ENCODE results near the gene CUX1. TPM values are rescaled to one million over a fixed set of nuclear protein-coding genes. Genes with fewer than 3 reads are reported as not detected.
A peak's percentile ranks its signal among the peaks of the same experiment; 100 is the strongest.

CUX1 gene
- total RNA-seq, 1 experiment from 2014 or later, result 64.3 TPM

GRCh38 chr7:102072636-102073209 lies 255.3 kb downstream of the CUX1 start:
- peaks cover 33% of the 10 kb centered on the region for H3K4me1 Mint-ChIP-seq
- no peak overlapping the region for H3K4me3 Mint-ChIP-seq
- H3K27ac Mint-ChIP-seq, result peak overlapping the region; percentile 77; the same call in 1 of the 2 replicates
- no peaks in the 10 kb centered on the region for H3K27me3 Mint-ChIP-seq (ENCODE audit: low read depth)
- peaks cover 31% of the 10 kb centered on the region for H3K36me3 Mint-ChIP-seq
- no peak for ATAC-seq
- ChIA-PET CTCF (no interaction called here), POLR2A (no interaction called here)
- TF ChIP-seq GABPB1 (CRISPR knock-in tag; IDR thresholded peaks at IDR 0.05), result no peak
- TF ChIP-seq SP1 (CRISPR knock-in tag; conservative IDR thresholded peaks at IDR 0.05), result no peak
- no peak for TF ChIP-seq ZNF219 (CRISPR knock-in tag; IDR thresholded peaks at IDR 0.05; ENCODE audit: borderline replicate concordance)
- TF ChIP-seq NFATC4 (CRISPR knock-in tag; IDR thresholded peaks at IDR 0.05), result no peak
- no peak for TF ChIP-seq NFE2L1 (CRISPR knock-in tag; IDR thresholded peaks at IDR 0.05)
- TF ChIP-seq OVOL2 (CRISPR knock-in tag; IDR thresholded peaks at IDR 0.05; ENCODE audit: borderline replicate concordance), result no peak
- no peak for TF ChIP-seq HMGA2 (CRISPR knock-in tag; IDR thresholded peaks at IDR 0.05)
- TF ChIP-seq SOX15 (CRISPR knock-in tag; IDR thresholded peaks at IDR 0.05), result no peak
- TF ChIP-seq TCF7 (CRISPR knock-in tag; IDR thresholded peaks at IDR 0.05; ENCODE audit: low read depth), result no peak
- no peak for TF ChIP-seq CREM (CRISPR knock-in tag; IDR thresholded peaks at IDR 0.05)
- TF ChIP-seq EMX1 (CRISPR knock-in tag; IDR thresholded peaks at IDR 0.05), result no peak
- no peak for TF ChIP-seq ZNF138 (CRISPR knock-in tag; conservative IDR thresholded peaks at IDR 0.05)
- TF ChIP-seq GTF2I (CRISPR knock-in tag; conservative IDR thresholded peaks at IDR 0.05), result no peak
- TF ChIP-seq ZNF317 (CRISPR knock-in tag; IDR thresholded peaks at IDR 0.05; ENCODE audit: borderline replicate concordance, low read depth), result no peak
- TF ChIP-seq ZNF263 (CRISPR knock-in tag; IDR thresholded peaks at IDR 0.05; ENCODE audit: low read depth), result no peak
- TF ChIP-seq, protein P1, sequence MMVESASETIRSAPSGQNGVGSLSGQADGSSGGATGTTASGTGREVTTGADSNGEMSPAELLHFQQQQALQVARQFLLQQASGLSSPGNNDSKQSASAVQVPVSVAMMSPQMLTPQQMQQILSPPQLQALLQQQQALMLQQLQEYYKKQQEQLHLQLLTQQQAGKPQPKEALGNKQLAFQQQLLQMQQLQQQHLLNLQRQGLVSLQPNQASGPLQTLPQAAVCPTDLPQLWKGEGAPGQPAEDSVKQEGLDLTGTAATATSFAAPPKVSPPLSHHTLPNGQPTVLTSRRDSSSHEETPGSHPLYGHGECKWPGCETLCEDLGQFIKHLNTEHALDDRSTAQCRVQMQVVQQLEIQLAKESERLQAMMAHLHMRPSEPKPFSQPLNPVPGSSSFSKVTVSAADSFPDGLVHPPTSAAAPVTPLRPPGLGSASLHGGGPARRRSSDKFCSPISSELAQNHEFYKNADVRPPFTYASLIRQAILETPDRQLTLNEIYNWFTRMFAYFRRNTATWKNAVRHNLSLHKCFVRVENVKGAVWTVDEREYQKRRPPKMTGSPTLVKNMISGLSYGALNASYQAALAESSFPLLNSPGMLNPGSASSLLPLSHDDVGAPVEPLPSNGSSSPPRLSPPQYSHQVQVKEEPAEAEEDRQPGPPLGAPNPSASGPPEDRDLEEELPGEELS (CRISPR knock-in tag; IDR thresholded peaks at IDR 0.05), result no peak
- no peak for TF ChIP-seq USF1 (CRISPR knock-in tag; IDR thresholded peaks at IDR 0.05)
- no peak for DNase-seq (ENCODE audit: low spot score)
- H3K9me3 Mint-ChIP-seq, result peaks cover 8% of the 10 kb centered on the region

- peak overlapping the region; percentile 53 for H3K27ac Mint-ChIP-seq
- ATAC-seq, result no peak
- no peak overlapping the region for H3K4me3 Mint-ChIP-seq
- H3K27me3 Mint-ChIP-seq (ENCODE audit: low read depth), result no peaks in the 10 kb centered on the region
- peaks cover 35% of the 10 kb centered on the region for H3K4me1 Mint-ChIP-seq
- peaks cover 8% of the 10 kb centered on the region for H3K9me3 Mint-ChIP-seq
- CTCF ChIA-PET, result interaction anchor here (0.6 kb wide), 1 partner anchor 930 kb away, joined by 3 read pairs; no protein-coding TSS in a partner anchor
- peaks cover 31% of the 10 kb centered on the region for H3K36me3 Mint-ChIP-seq
- DNase-seq (ENCODE audit: low spot score), result no peak
- POLR2A ChIA-PET, result no interaction called here
- TF ChIP-seq MYBL2 (CRISPR knock-in tag; IDR thresholded peaks at IDR 0.05) (no peak), ELF4 (CRISPR knock-in tag; IDR thresholded peaks at IDR 0.05; ENCODE audit: low read depth) (no peak), TP53 (CRISPR knock-in tag; IDR thresholded peaks at IDR 0.05) (no peak), MXD4 (CRISPR knock-in tag; IDR thresholded peaks at IDR 0.05; ENCODE audit: borderline replicate concordance) (no peak), GTF2I (CRISPR knock-in tag; conservative IDR thresholded peaks at IDR 0.05) (no peak), CDX4 (CRISPR knock-in tag; IDR thresholded peaks at IDR 0.05; ENCODE audit: borderline replicate concordance) (no peak), IRF1 (CRISPR knock-in tag; IDR thresholded peaks at IDR 0.05) (no peak), E2F4 (CRISPR knock-in tag; IDR thresholded peaks at IDR 0.05; ENCODE audit: borderline replicate concordance, low read depth) (no peak), CBFB (CRISPR knock-in tag; IDR thresholded peaks at IDR 0.05; ENCODE audit: low read depth) (no peak)
- TF ChIP-seq, protein P2, sequence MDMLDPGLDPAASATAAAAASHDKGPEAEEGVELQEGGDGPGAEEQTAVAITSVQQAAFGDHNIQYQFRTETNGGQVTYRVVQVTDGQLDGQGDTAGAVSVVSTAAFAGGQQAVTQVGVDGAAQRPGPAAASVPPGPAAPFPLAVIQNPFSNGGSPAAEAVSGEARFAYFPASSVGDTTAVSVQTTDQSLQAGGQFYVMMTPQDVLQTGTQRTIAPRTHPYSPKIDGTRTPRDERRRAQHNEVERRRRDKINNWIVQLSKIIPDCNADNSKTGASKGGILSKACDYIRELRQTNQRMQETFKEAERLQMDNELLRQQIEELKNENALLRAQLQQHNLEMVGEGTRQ (CRISPR knock-in tag; IDR thresholded peaks at IDR 0.05), result no peak
- TF ChIP-seq, protein P3, sequence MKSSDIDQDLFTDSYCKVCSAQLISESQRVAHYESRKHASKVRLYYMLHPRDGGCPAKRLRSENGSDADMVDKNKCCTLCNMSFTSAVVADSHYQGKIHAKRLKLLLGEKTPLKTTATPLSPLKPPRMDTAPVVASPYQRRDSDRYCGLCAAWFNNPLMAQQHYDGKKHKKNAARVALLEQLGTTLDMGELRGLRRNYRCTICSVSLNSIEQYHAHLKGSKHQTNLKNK (CRISPR knock-in tag; IDR thresholded peaks at IDR 0.05), result no peak
These were observed 256.8 kb downstream of the CUX1 start for GRCh38 chr7:102073931-102074880.
